T-helper 2 cell (primary cell): Measurements from ENCODE around the gene SLC51B.
A peak's percentile ranks its signal among the peaks of the same experiment; 100 is the strongest.
"Not testable (repeated sequence)": the region's sequence is repeated elsewhere in the genome, so short reads cannot be mapped to it uniquely, and the experiment has no call there.

Experiments
- DNase-seq, 5 experiments: peaks; one replicate each; pipeline versions ENCODE4 v3.0.0 to v3.0.0-alpha.2; 2012 to 2022

The SLC51B gene

DNA sequence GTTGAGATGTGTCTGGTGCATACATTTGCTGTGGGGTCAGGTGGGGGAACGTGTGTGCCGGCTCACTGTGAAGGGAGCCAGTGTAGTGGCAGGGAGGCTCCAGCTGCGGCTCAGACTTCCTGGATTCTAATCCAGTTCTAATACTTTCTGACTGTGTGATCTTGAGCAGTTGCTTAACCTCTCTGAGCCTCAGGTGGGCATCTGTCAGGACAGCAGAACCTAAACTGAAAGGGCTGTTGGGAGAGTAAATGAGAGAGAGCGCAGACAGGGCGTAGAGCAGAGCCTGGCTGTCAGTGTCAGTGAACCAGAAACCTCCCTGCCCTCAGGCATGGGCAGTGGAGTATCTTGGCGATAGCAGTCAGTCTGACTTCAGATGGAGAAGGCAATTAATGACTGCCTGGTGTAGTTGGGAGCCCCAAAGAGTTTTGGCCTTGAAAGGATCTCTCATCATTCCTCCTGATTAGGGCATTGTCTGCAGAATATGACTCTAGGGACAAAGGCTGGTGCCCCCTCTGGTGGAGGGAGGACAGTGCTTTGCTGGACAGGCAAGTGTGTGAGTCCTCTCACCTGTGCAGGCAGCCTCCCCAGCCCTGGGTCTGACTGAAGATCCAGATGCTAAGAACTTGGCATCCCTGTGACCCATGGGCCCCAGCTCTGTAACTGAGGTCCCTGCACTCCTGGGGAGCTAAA is 40.9 kb downstream of the SLC51B start:
- peak in 1 of 5 experiments; percentile 11 for DNase-seq

GRCh38 chr15:65086680-65087111 is 41.5 kb downstream of the SLC51B start:
- DNase-seq: peak in 1 of 5 experiments; percentile 8

DNA sequence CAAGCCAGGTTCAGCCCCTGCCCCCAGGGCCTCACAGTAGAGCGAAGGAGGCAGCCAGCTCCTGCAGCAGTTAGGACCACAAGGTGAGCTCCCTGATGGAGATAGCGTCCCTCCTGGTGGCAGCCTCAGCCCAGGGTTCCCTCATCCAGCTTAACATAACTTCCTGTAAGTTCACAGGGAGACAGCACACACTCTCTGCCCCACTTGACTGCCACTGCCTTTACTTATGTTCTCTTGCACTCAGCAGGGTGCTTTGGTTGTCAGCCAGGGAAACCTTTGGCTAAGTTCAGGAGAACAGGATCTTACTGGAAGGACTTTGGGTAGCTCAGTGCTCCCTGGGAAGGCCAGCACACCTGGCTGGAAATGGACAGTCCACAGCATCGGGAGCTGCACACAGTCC is 42.2 kb downstream of the SLC51B start:
- DNase-seq: no peak

DNA sequence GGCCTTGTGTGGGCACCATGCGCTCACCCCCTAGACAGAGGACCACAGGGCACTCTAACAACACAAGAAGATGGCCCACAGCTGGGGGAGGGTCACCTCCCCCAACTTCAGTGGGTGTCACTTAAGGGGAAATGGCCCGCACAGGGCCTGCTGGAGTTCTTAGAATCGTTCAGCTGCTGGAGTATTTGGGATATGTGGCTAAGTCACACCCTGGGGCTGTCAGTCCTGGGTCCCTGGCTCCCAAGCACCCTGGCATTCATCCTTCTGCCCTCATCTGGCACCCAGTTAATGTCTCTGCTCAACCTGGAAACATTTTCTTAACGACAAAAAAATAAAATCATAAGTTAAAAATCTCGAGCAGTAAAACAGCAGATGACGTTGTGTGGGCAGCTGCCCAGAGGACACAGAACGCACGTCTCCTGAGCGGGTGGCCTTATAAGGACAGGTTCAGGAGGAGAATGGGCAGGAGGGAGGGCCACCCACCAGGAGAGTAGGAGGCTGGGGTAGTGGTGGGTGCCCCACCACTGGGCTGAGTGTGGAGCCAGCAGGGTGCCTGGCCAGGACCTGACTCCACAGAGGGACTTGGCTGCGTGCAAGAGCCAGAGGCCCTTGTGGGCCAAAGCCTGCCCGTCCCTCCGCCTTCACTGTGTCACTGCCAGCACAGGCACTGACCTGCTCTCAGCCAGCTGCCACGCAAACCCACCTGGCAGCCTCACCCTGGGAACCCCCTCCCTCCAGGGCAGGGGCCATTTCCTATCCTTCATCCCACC is 42.9 kb downstream of the SLC51B start:
- no peak for DNase-seq

DNA sequence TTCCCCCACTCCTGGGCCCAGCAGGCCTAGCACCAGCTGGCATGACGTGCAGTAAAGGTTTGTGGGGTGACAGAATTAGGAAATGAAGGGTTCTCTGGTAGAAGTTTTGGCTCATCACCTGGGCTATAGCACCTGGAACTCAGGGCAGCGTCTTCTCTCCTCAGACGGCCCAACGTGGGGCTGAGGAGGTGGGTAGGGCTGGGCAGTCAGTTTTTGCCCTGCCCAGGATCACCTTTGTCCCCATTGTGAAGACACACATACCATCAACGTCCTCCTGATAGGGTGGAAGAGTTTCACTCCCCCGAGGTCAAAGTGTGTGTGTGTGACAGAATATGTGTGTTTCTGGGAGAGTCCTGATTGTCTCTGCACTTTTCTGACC is 43.4 kb downstream of the SLC51B start:
- DNase-seq: no peak

- no peak for DNase-seq
These were observed 44.1 kb downstream of the SLC51B start for GRCh38 chr15:65089206-65089824.

DNA sequence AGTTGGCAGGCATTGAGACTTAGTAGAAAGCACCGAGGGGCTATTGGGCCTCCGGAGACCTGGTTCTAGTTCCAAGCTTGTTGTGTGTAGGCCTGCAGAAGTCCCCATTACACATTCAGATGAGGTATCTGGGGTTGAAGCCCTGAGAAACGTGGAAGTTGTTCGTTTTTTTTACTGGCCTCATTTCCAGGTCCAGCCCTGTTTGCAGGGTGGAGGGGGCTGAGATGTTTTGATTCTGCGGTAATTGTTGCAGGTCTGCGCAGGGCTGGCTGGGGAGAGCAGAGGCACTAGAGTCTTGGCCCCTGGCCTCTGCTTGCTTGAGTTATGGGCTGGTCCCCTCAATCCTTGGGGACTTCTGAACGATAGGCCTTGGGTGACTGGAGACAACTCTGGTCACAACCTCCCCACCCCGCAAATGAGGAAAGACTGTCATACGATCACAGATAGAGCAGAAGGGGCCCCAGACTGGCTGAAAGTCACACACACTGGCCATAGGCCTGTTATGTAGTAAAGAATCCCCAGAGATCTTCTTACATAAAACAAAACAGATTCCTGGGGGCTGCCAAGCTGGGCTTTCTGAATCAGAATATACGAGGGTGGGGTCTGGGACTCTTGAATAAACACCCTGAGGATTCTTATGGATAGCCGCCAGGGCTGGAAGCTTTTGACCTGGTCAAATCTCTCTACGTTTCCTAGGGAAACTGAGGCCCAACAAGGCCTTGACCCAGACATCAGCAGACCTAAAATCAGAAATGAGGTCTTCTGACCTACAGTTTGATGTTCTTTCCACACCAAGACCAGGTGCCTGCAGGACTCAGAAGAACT is 47.0 kb downstream of the SLC51B start:
- no peak for DNase-seq

DNA sequence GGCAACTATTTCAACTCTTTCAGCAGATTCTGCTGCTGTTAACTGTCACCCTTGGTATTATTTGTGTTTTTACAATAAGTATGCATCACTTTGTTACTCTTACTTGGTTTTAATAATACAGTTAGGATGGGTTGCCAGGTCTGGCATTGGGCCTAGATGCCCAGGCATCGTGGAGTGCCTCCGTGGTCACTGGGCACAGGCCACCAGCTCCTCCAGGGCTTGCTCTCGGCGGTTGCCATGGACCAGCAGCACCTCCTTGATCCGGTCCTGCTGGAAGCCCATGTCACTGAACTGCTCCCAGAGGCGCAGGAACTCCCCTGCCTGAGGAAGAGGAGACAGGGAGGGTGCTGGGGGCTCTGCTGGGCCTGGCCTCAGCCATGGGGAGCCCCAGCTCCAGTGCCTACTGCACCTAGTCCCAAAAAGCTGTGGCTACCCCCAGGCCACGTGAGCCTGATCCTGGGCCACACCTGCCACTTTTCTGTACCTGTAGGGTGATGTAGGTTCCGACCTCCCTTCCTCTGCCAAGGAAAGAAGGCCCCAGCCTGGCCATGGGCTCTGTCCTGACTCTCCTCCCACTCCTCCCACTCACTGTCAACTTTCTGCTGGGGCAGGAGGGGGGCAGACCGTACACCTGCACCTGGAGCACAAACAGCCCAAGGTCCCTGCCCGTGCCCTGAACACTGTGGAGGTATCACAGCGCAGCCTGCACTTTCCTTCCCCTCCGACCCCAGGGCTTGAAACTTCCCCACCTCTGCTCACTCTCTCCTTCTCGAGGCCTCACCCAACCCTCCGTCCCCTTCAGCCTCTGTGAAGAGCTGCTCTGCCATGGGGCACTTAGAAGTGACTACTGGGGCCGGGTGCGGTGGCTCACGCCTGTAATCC is 48.0 kb downstream of the SLC51B start:
- no peak for DNase-seq

GRCh38 chr15:65093793-65094170 is 48.6 kb downstream of the SLC51B start:
- not testable (repeated sequence) for DNase-seq

GRCh38 chr15:65094294-65094995 is 49.3 kb downstream of the SLC51B start:
- DNase-seq: no peak

DNA sequence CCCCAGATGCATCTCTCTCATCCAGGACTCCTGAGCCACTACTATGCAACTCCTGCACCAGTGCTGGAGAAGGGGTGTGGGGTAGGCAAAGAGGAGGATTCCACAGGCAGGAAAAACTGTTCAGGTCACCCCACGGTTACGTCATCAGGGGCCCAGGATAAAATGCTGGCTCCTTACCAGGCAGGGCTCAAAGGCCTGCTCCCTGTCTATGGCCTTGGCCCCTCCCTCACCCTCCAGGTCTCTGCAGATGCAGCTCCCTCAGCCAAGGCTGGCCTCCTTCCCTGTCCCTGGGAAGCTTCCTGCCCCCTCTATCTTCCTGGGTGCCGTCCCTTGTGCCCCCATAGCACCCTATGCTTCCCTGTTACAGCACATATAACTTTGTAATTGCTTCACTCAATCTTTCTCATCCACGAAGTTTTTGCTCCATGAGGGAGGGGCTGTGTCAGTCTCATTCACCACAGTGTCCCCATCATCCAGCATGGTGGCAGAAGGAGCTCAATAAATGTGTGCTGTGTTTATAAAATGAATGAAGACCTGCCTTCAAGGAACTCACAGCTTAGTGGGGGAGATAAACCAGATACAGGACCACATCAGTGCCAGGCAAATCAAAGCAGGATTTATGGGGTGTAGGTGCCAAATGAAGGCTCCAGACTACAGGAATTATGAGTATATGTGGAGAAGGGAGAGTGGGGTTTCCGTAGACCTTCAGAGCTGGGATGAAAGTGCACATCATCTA is 50.0 kb downstream of the SLC51B start:
- no peak for DNase-seq

- no peak for DNase-seq
These were observed 50.5 kb downstream of the SLC51B start for GRCh38 chr15:65095747-65096104.

DNA sequence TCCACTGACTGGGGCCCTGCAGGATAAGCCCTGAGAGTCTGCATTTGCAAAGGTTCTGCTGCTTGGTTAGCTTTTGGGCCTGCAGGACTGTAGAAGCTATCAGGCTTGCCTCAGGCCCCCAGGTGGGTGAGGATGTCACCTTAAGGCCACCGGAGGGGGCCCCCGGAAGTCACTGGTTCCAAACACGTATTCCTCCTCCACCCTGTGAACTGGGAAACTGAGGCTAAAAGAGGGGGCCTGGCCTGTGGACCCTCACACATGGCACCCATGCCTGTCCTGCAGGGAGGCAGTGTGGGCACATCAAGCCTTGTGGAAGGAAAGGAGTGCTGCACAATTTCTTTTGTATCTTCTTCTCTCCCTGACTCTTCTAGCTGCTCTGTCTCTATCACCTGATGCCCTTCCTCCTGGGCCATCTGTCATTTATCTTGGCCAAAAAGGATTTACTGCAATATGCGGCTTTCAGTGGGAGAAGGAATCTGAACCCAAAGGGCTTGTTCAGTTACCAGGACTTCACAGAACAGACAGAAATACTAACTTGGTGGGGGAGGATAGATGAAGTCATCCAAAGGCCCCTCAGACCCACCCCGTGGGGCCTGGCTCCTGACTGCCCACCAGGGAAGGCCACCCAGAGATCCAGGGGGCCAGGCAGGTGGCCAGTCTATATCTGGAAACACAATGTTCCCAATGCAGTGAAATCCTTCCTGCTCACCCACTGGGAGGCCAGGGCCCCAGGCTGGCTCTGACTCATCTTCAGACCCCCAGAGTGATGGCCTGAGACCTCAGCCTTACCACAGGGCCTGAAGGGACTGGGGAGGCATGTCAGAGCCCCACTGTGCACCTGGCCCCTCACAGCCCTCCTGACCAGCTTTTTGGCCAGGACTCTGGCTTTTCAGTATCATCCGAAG is 51.5 kb downstream of the SLC51B start:
- DNase-seq: no peak

DNA sequence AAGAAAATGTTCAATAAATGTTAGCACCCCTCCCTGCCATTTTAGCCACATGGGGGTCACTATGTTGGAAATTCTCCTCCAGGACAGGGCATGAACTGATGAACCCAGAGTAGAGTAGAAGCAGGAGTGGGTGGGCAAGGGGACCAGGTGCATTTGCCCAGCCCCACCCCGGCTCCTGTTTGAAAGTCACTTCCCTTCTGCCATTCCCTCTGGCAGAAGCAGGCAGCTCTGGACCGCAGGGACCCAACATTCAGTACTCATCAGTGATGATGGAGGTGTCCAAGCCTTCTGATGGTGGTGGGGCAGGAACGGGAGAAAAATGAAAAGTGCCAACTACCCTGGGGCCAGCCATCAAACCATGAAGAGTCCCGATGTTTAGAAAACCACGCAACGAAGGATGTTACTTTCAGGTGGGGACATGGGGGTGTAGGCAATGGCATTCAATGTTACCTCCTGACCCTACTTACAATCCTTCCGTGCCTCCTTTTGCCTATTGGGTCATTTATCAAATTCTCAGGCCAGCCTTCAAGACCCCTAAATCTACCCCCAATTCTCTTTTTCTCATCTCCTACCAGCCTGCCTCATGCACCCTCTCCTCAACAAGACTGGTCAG is 52.6 kb downstream of the SLC51B start:
- DNase-seq: no peak

DNA sequence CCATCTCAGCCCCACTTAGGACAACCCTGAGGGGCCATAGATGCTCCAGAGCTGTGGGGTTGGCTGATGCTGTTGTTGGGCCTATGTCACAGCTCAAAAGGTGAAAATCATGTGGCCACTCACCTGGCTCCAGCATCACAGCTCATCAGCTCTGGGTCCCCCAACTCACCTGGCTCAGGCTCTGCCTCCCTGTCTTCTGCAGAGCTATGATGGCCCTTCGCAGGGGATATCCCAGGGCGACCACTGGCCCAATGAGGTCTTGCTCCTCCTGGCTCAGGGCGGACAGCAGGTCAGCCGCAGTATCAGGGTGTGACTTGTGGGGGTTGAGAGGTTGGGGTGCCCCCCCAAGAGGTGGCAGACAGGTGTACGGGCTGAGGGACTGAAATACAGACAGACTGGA is 54.1 kb downstream of the SLC51B start:
- DNase-seq: no peak

GRCh38 chr15:65099801-65100200 is 54.6 kb downstream of the SLC51B start:
- not testable (repeated sequence) for DNase-seq

DNA sequence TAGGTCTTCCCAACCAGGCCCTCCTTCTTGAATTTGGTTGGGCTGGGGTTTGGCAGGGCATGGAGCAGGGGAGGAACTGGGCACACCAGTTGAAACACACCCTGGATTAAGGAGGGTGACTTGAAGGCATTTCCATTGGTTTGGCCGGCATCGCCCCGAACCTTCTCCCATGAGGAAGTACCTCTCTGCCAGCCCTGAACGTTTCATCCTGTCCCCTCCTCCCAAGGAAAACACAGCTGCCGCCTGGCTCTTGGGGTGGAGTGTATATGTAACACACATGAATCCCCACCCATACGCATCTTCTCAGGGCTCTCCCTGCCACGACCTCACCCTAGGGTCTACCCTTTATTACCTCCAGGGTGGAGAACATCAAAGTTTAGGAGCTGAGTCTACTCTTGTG is 55.3 kb downstream of the SLC51B start:
- DNase-seq: no peak

- DNase-seq: peak in 3 of 5 experiments; percentile 29 to 54 (median 33)
These were observed 56.3 kb downstream of the SLC51B start for GRCh38 chr15:65101411-65101890.
